Omental fat pad (tissue), 4 donors: ENCODE data around the gene DCAF6. TPM values are rescaled to one million over a fixed set of nuclear protein-coding genes. Genes with fewer than 3 reads are reported as not detected.
"Not testable (repeated sequence)": the region's sequence is repeated elsewhere in the genome, so short reads cannot be mapped to it uniquely, and the experiment has no call there.

Source experiments
- ATAC-seq: fragments of 150-250 bp; one replicate; pipeline ENCODE4 v1.9.1; 2016; ENCODE audit warnings: mild to moderate bottlenecking, moderate library complexity; ENCODE audit not compliant: low FRiP score
- DNase-seq: peaks from one replicate; pipeline ENCODE4 v3.0.0-alpha.2; 2019; ENCODE audit warnings: low spot score
- total RNA-seq, 4 donors: library from RNA; depleted of rRNA; stranded (reverse); fragments of >200 nt; gene quantifications; one replicate each; pipeline ENCODE4 v1.1.0, GENCODE V29; 2016
- TF ChIP-seq, protein P1 (sequence below), 3 donors: fragments of 450-650 bp; IDR thresholded peaks; one replicate each; pipeline ENCODE4 v1.5.1; 2016 to 2017; ENCODE audit warnings: antibody characterized with exemption in 3 of 3, mild to moderate bottlenecking in 3 of 3, moderate library complexity in 2 of 3

The DCAF6 gene
- total RNA-seq, 4 donors from 2014 or later, result 57.2 to 98.4 (median 75.5) TPM

DNA sequence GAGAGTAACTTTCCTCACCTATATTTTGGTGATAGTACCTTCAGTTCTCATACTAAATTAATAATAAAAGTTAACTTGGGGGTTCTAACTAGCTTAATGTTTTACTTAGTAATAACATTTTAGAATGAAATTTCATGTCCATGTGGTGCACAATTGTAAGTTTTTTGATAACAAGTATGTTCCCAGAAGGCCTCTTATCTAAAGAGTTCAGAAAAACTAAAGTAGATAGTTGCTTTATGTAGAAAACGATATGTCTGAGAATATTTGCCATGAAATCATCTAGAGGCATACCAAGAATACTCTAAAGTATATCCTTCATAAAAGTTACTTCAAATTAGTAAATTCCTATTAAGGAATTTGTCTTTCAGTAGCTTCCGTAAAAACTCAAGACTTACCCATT lies 12.4 kb upstream of the DCAF6 start:
- ATAC-seq, result no peak
- TF ChIP-seq, protein P1, sequence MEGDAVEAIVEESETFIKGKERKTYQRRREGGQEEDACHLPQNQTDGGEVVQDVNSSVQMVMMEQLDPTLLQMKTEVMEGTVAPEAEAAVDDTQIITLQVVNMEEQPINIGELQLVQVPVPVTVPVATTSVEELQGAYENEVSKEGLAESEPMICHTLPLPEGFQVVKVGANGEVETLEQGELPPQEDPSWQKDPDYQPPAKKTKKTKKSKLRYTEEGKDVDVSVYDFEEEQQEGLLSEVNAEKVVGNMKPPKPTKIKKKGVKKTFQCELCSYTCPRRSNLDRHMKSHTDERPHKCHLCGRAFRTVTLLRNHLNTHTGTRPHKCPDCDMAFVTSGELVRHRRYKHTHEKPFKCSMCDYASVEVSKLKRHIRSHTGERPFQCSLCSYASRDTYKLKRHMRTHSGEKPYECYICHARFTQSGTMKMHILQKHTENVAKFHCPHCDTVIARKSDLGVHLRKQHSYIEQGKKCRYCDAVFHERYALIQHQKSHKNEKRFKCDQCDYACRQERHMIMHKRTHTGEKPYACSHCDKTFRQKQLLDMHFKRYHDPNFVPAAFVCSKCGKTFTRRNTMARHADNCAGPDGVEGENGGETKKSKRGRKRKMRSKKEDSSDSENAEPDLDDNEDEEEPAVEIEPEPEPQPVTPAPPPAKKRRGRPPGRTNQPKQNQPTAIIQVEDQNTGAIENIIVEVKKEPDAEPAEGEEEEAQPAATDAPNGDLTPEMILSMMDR (IDR thresholded peaks at IDR 0.05), result no peak
- DNase-seq, result no peak

DNA sequence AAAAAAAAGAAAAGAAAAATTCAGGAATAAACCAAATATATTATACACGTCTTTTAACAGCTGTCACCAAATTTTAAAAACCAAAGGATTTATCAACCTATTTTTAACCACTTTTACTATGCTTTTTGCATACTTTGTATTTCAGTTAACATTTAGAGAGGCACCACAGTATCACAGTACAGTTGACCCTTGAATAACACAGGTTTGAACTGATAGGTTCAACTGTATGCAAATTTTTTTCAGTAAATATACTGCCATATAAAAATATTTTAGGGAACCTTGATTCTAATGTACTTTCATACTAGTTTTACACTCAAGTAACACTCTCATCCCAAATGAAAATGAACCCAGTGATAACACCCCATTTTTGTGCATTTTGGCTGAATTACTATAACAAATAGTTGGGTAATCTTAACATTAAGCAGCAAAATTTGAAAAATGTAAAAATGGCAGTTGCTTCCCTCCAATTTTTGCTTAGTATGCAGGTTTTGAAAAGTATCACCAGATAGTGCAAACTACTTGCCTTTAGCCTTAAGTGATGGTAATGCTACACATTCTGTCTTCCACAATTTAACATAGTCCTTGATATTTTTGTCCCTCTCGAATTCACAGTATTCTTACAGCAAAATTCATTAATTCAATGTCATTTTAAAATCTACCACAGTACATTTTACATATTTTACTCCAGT lies 11.8 kb upstream of the DCAF6 start:
- no peak for DNase-seq
- ATAC-seq, result no peak
- TF ChIP-seq, protein P1 (IDR thresholded peaks at IDR 0.05), result no peak

GRCh38 chr1:167926486-167926997 lies 9.9 kb upstream of the DCAF6 start:
- no peak for ATAC-seq
- TF ChIP-seq, protein P1 (IDR thresholded peaks at IDR 0.05), result no peak

DNA sequence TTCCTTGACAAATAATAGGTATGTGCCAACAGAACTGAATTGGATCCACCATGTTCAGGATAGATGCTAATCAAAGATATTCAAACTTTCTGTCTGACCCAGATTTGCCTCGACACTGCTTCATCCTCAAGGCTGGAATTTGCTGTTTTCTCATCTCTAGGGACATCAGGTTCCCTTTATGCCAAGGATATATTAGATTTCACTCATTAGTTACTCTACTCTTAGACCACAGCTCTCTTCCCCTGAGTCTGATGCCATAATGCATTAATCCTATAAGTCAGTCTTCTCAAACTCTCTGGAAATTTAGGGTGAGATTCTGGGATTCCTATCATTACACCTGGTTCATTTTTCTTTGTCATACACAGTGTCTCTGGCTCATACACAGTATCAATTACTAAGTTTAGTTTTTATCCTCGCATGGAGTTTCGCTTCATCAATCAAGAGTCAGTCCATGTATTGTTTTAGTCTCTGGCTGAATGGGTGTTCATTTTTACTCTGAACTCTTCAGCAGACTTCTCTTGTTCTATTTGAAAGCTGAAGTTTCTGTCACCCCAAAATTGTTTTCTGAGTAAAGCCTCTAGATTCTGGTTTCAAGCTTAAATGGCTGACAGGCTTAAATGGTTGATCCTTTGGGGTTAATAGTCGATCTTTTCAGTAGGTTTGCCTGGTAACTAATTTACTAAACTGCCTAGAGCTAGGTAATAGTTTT lies 9.3 kb upstream of the DCAF6 start:
- DNase-seq, result no peak
- ATAC-seq, result no peak
- TF ChIP-seq, protein P1 (IDR thresholded peaks at IDR 0.05), result no peak

More at GRCh38 chr1:167926486-167926997, 9.9 kb upstream of the DCAF6 start:
- DNase-seq, result no peak

- TF ChIP-seq, protein P1 (IDR thresholded peaks at IDR 0.05), result no peak
- DNase-seq (no peak), ATAC-seq (no peak)
Observed at GRCh38 chr1:167928457-167928852, 8.0 kb upstream of the DCAF6 start.

DNA sequence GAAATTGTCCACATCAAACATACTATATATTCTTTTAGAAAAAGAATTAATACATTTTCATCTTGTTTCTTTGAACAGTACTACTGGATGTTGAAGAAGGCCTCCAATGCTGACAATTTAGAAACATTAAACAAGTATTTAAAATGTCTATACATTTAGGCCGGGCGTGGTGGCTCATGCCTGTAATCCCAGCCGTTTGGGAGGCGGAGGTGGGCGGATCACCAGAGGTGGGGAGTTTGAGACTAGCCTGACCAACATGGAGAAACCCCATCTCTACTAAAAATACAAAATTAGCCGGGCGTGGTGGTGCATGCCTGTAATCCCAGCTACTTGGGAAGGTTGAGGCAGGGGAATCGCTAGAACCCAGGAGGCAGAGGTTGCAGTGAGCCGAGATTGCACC lies 7.6 kb upstream of the DCAF6 start:
- DNase-seq, ATAC-seq: not testable (repeated sequence)

DNA sequence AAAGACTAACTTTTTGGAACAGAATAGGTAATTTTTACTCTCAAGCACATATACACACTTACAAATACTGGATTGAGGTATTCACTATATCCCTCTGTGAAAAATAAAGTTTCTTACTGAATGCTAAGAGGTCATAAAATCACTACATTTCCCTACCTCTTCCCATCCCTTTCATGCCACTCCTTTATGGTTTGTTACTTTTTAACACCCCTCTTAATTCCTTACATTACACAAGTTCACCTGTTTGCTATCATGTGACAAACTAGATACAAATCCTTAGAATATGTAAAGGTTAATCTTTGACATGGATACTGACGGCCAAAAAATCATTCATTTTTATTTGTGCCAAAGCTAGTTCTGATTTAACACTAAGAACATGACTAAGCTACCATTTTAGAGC lies 6.8 kb upstream of the DCAF6 start:
- no peak for ATAC-seq

More for the DNA sequence above, 6.8 kb upstream of the DCAF6 start:
- DNase-seq, result no peak
- TF ChIP-seq, protein P1 (IDR thresholded peaks at IDR 0.05), result no peak
